HG02798 (cell line): ENCODE results near the gene PEMT.
A peak's percentile ranks its signal among the peaks of the same experiment; 100 is the strongest.
"Not testable (repeated sequence)": the region's sequence is repeated elsewhere in the genome, so short reads cannot be mapped to it uniquely, and the experiment has no call there.

Experiments used
- ATAC-seq: cut with Tn5 transposase; IDR thresholded peaks from one replicate; pipeline ENCODE4 v1.9.1; 2021; ENCODE audit warnings: mild to moderate bottlenecking; ENCODE audit not compliant: unreplicated experiment, poor library complexity

The PEMT gene

GRCh38 chr17:17591355-17592298, at the start of gene PEMT:
PEMT (minus strand) TSS chr17:17591708; CDS start chr17:17591626, 82 bp downstream.
- ATAC-seq: peak; percentile 96

- ATAC-seq: not testable (repeated sequence)
Measured at GRCh38 chr17:17639661-17640270, 48.3 kb upstream of the PEMT start.

GRCh38 chr17:17638467-17638866, 47.0 kb upstream of the PEMT start:
- ATAC-seq: no peak

- no peak for ATAC-seq
Measured at GRCh38 chr17:17636272-17636885, 44.9 kb upstream of the PEMT start.

- not testable (repeated sequence) for ATAC-seq
Measured at GRCh38 chr17:17635537-17636271, 44.2 kb upstream of the PEMT start.

GRCh38 chr17:17635126-17635525, 43.6 kb upstream of the PEMT start:
- no peak for ATAC-seq

- no peak for ATAC-seq
Measured at GRCh38 chr17:17633310-17633709, 41.8 kb upstream of the PEMT start.

- ATAC-seq: not testable (repeated sequence)
Measured at GRCh38 chr17:17632690-17633089, 41.2 kb upstream of the PEMT start.

- peak; percentile 59 for ATAC-seq
Measured at GRCh38 chr17:17628388-17629008, 37.0 kb upstream of the PEMT start.

- ATAC-seq: no peak
Measured at GRCh38 chr17:17626840-17627239, 35.3 kb upstream of the PEMT start.

GRCh38 chr17:17626151-17626805, 34.8 kb upstream of the PEMT start:
- no peak for ATAC-seq

- no peak for ATAC-seq
Measured at GRCh38 chr17:17624741-17625140, 33.2 kb upstream of the PEMT start.

GRCh38 chr17:17623904-17624303, 32.4 kb upstream of the PEMT start:
- ATAC-seq: no peak

GRCh38 chr17:17621254-17621653, 29.7 kb upstream of the PEMT start:
- no peak for ATAC-seq

GRCh38 chr17:17613708-17614114, 22.2 kb upstream of the PEMT start:
- ATAC-seq: peak; percentile 48

GRCh38 chr17:17612085-17613022, 20.8 kb upstream of the PEMT start:
- no peak for ATAC-seq

GRCh38 chr17:17609121-17609520, 17.6 kb upstream of the PEMT start:
- no peak for ATAC-seq

- ATAC-seq: no peak
Measured at GRCh38 chr17:17606416-17607000, 15.0 kb upstream of the PEMT start.
